GM19238 (cell line): Measurements from ENCODE around the gene CAMK2A.

Experiments used
- DNase-seq: peaks from one replicate; pipeline ENCODE4 v3.0.0; 2011; ENCODE audit warnings: low spot score; ENCODE audit not compliant: insufficient read length

CAMK2A gene

GRCh38 chr5:150300496-150301169, 11.1 kb upstream of the CAMK2A start:
- DNase-seq: no peak

- no peak for DNase-seq
Measured at GRCh38 chr5:150299571-150300327, 10.2 kb upstream of the CAMK2A start.

- no peak for DNase-seq
Measured at GRCh38 chr5:150298701-150299451, 9.3 kb upstream of the CAMK2A start.

- DNase-seq: no peak
Measured at GRCh38 chr5:150297934-150298595, 8.5 kb upstream of the CAMK2A start.

GRCh38 chr5:150297236-150297890, 7.8 kb upstream of the CAMK2A start:
- DNase-seq: no peak

- DNase-seq: no peak
Measured at GRCh38 chr5:150296496-150296895, 6.9 kb upstream of the CAMK2A start.

- no peak for DNase-seq
Measured at GRCh38 chr5:150295741-150296486, 6.3 kb upstream of the CAMK2A start.

GRCh38 chr5:150295172-150295634, 5.6 kb upstream of the CAMK2A start:
- DNase-seq: no peak

GRCh38 chr5:150294551-150295071, 5.0 kb upstream of the CAMK2A start:
- DNase-seq: no peak

GRCh38 chr5:150293091-150293941, 3.7 kb upstream of the CAMK2A start:
- DNase-seq: no peak

- no peak for DNase-seq
Measured at GRCh38 chr5:150291388-150292385, 2.1 kb upstream of the CAMK2A start.

GRCh38 chr5:150288791-150289190, 782 bp downstream of the CAMK2A start:
- DNase-seq: no peak

GRCh38 chr5:150288361-150288760, 1.2 kb downstream of the CAMK2A start:
- no peak for DNase-seq

GRCh38 chr5:150286820-150287219, 2.8 kb downstream of the CAMK2A start:
- DNase-seq: no peak

GRCh38 chr5:150285114-150285513, 4.5 kb downstream of the CAMK2A start:
- no peak for DNase-seq

GRCh38 chr5:150284311-150284710, 5.3 kb downstream of the CAMK2A start:
- no peak for DNase-seq

GRCh38 chr5:150283904-150284303, 5.7 kb downstream of the CAMK2A start:
- no peak for DNase-seq

- no peak for DNase-seq
Measured at GRCh38 chr5:150281987-150282386, 7.6 kb downstream of the CAMK2A start.
